ENCODE results near the gene SPINK7.
A peak's percentile ranks its signal among the peaks of the same experiment; 100 is the strongest.

SPINK7 gene

DNA sequence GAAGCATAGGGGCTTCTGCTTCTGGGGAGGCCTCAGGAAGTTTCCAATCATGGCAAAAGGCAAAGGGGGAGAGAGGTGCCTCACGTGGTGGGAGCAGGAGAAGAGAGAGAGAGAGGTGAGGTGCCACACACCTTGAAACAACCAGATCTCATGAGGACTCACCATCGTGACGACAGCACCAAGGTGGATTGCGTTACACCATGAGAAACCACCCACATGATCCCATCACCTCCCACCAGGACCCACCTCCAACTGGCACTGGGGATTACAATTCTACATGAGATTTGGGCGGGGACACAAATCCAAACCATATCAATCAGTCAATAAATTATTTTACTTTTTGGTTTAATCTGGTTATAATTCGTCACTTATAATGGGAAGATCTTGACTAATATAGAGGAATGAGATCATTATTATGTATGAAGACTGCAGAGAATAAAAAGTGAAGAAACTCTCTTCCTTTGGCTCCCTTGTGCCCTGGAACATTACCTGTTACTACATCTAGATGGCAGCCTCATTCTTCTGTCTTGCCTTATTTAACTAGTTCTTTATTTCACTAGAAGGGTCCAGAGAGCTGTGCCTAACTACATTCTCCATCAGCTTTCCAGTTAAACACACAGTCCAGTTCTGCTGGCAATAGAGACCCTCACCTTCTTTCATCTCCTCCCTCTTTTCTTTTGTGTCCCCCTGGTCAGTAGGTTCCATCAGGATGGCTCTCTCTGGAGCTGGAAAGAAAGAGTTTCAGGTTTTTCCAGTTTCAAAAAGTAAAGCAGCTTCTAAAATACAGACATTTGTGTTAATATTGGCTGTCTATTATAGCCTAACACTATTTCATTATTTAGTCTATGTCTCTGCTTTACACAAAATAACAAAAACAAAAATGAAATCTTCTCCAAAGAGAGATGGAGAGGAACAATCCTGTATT, 21.7 kb upstream of the SPINK7 start:
- Histone ChIP-seq H3K27ac (replicated peaks) (no peak overlapping the region), H3K27me3 (ENCODE audit: insufficient read depth, poor library complexity, severe bottlenecking) (no peaks in the 10 kb centered on the region), H3K4me3 (replicated peaks; ENCODE audit: insufficient read depth, low read length) (no peak overlapping the region)
- TF ChIP-seq GABPA (IDR thresholded peaks at IDR 0.05; ENCODE audit: low read depth) (no peak), SPI1 (IDR thresholded peaks at IDR 0.05; ENCODE audit: borderline replicate concordance, low read depth) (no peak), POLR2AphosphoS5 (IDR thresholded peaks at IDR 0.05; ENCODE audit: low read depth) (no peak)
- TF ChIP-seq, protein P1, sequence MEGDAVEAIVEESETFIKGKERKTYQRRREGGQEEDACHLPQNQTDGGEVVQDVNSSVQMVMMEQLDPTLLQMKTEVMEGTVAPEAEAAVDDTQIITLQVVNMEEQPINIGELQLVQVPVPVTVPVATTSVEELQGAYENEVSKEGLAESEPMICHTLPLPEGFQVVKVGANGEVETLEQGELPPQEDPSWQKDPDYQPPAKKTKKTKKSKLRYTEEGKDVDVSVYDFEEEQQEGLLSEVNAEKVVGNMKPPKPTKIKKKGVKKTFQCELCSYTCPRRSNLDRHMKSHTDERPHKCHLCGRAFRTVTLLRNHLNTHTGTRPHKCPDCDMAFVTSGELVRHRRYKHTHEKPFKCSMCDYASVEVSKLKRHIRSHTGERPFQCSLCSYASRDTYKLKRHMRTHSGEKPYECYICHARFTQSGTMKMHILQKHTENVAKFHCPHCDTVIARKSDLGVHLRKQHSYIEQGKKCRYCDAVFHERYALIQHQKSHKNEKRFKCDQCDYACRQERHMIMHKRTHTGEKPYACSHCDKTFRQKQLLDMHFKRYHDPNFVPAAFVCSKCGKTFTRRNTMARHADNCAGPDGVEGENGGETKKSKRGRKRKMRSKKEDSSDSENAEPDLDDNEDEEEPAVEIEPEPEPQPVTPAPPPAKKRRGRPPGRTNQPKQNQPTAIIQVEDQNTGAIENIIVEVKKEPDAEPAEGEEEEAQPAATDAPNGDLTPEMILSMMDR (IDR thresholded peaks at IDR 0.05; ENCODE audit: insufficient read depth, low read length) = peak; percentile 16
- no peak for DNase-seq (ENCODE audit: low read depth in 1 of 2, low spot score in 1 of 2)

DNA sequence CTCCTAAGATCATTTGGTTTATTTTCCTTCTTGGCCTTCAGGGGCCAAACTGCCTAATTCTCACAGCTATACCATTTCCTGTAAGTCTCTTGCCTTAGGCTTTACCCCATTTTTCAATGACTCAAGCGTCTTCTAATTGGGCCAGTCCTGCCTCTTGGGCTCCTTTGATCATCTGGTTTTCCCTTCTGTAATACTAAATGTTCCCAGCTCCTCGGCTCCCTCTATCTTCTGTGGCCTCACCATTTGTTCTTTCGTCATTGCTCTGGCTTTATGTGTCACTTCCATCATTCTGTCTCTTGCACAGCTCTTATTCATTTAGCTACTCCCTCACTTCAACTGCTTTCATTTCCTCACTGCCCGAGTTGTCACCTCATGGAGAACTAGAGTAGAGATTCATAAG, 14.5 kb upstream of the SPINK7 start:
- TF ChIP-seq, protein P2, sequence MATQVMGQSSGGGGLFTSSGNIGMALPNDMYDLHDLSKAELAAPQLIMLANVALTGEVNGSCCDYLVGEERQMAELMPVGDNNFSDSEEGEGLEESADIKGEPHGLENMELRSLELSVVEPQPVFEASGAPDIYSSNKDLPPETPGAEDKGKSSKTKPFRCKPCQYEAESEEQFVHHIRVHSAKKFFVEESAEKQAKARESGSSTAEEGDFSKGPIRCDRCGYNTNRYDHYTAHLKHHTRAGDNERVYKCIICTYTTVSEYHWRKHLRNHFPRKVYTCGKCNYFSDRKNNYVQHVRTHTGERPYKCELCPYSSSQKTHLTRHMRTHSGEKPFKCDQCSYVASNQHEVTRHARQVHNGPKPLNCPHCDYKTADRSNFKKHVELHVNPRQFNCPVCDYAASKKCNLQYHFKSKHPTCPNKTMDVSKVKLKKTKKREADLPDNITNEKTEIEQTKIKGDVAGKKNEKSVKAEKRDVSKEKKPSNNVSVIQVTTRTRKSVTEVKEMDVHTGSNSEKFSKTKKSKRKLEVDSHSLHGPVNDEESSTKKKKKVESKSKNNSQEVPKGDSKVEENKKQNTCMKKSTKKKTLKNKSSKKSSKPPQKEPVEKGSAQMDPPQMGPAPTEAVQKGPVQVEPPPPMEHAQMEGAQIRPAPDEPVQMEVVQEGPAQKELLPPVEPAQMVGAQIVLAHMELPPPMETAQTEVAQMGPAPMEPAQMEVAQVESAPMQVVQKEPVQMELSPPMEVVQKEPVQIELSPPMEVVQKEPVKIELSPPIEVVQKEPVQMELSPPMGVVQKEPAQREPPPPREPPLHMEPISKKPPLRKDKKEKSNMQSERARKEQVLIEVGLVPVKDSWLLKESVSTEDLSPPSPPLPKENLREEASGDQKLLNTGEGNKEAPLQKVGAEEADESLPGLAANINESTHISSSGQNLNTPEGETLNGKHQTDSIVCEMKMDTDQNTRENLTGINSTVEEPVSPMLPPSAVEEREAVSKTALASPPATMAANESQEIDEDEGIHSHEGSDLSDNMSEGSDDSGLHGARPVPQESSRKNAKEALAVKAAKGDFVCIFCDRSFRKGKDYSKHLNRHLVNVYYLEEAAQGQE (IDR thresholded peaks at IDR 0.05; ENCODE audit: insufficient replicate concordance, low read depth) = no peak
- no peak for TF ChIP-seq GABPA (IDR thresholded peaks at IDR 0.05; ENCODE audit: low read depth)
- no peak for TF ChIP-seq POLR2AphosphoS5 (IDR thresholded peaks at IDR 0.05; ENCODE audit: low read depth)
- TF ChIP-seq SPI1 (IDR thresholded peaks at IDR 0.05; ENCODE audit: borderline replicate concordance, low read depth) = no peak
- TF ChIP-seq, protein P1 (IDR thresholded peaks at IDR 0.05; ENCODE audit: insufficient read depth, low read length) = no peak
- Histone ChIP-seq H3K4me3 (replicated peaks; ENCODE audit: insufficient read depth, low read length) (no peak overlapping the region), H3K27me3 (ENCODE audit: insufficient read depth, poor library complexity, severe bottlenecking) (no peaks in the 10 kb centered on the region), H3K27ac (replicated peaks) (no peak overlapping the region)
- no peak for DNase-seq (ENCODE audit: low read depth in 1 of 2, low spot score in 1 of 2)

DNA sequence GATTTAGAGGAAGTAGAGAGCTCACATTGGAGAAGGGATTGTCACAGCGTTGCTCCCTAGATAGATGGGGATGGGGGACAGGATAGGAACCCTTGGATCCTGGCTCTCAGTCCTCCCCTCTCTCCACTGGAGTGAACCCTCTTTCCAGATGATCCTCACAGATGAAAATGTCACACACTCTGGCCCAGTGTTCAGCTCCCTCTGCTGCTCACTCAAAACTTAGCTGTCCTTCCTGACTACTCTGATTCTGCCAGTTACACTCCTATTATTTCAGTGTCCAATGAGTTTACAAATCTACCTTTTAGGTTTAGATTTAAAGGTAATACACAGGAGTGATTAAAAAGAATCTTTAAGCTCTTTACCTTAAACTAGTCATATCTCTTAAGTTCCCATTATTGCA, 5.8 kb upstream of the SPINK7 start:
- TF ChIP-seq POLR2AphosphoS5 (IDR thresholded peaks at IDR 0.05; ENCODE audit: low read depth) = no peak
- TF ChIP-seq, protein P2 (IDR thresholded peaks at IDR 0.05; ENCODE audit: insufficient replicate concordance, low read depth) = no peak
- TF ChIP-seq GABPA (IDR thresholded peaks at IDR 0.05; ENCODE audit: low read depth) = no peak
- TF ChIP-seq, protein P1 (IDR thresholded peaks at IDR 0.05; ENCODE audit: insufficient read depth, low read length) = no peak
- no peak for TF ChIP-seq SPI1 (IDR thresholded peaks at IDR 0.05; ENCODE audit: borderline replicate concordance, low read depth)
- H3K27ac ChIP-seq (replicated peaks) = no peak overlapping the region
- H3K4me3 ChIP-seq (replicated peaks; ENCODE audit: insufficient read depth, low read length) = no peak overlapping the region
- no peak for DNase-seq (ENCODE audit: low read depth in 1 of 2, low spot score in 1 of 2)
- H3K27me3 ChIP-seq (ENCODE audit: insufficient read depth, poor library complexity, severe bottlenecking) = no peaks in the 10 kb centered on the region

Measured in HL-60 (cell line).